HG03108 (cell line): ENCODE results near the gene CINP.
"Not testable (repeated sequence)": the region's sequence is repeated elsewhere in the genome, so short reads cannot be mapped to it uniquely, and the experiment has no call there.

ENCODE experiments used
- ATAC-seq: cut with Tn5 transposase; IDR thresholded peaks from one replicate; pipeline ENCODE4 v1.9.1; 2021; ENCODE audit warnings: moderate library complexity; ENCODE audit not compliant: unreplicated experiment

CINP gene

DNA sequence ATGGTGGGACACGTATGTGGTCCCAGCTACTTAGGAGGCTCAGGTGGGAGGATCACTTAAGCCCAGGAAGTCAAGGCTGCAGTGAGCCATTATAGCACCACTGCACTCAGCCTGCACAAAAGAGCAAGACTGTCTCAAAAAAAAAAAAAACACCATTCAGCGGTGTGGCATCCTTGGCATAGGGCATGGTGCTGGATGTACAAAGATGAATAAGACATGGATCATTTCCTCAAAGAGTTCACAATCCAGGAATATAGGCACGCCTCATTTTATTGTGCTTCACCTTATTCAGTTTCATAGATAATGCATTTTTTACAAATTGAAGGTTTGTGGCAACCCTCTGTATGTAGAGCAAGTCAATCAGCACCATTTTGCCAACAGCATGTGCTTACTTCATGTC, 6.4 kb downstream of the CINP start:
- no peak for ATAC-seq

DNA sequence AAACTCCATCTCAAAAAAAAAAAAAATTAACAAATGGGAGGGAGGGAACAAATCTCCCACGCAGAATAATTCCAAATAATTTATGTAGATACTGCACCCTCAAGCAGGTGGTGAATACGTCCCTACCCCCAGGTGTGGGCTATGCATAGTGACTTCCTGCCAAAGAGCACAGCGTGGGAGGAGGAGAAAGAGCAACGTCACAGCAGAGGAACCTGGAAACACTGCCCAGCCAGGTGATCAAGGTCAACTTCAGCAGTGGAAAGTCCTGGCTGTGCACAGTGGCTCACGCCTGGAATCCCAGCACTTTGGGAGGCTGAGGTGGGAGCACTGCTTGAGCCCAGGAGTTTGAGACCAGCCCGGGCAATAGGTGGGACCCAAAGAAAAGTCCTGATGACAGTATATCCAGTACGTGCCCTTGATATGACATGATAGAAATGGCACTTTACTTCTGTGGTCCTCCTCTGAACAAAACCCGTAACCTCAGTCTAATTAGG, 9.5 kb downstream of the CINP start:
- no peak for ATAC-seq

DNA sequence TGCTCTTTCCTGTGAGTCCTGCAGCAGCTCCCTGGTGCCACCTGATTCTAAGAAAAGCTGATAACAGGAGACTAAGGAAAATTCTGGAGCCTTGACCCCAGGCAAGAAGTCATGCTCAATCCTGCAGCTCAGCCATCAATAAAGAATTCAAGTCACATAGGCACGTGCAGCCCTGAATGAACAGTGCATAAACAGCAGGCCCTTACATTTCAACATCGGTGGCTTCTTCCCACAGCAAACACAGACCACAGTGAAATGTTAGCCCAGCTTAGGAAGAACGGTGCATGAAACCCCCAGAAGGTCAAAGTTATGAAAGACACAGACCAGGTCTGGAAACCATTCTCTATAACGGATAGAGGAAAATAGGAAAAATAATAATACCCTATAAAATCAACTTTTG, 10.5 kb downstream of the CINP start:
- ATAC-seq: no peak

DNA sequence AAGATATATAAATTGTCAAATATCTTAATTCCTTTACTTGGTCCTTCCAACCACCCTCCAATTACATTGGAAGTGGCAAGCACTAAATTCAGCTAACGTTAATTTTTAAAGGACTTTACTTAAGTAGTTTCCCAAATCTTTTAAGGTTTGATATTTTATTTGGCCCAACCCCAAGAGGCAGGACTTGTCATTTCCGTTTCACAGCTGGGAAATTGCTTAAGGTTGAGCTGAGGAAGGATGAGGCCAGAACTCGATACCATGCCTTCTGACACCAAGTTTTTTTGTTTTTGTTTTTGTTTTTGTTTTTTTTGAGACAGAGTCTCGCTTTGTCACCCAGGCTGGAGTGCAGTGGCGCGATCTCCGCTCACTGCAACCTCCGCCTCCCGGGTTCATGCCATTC, 11.1 kb downstream of the CINP start:
- not testable (repeated sequence) for ATAC-seq

DNA sequence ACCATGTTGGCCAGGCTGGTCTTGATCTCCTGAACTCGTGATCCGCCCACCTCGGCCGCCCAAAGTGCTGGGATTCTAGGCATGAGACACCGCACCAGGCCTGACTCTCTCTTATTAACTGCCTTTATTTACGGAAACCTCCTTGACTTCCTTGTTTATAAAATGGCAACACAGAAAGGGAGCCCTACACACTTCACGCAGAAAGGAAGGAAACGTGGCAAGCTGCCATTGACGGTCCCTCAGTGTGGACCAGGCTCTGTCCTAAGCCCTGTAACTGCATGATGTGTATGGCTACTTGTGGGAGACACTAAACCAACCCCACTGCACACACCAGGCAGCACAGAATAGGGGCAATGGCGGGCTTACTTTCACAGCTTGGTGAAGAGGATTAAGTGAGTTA, 11.7 kb downstream of the CINP start:
- no peak for ATAC-seq

DNA sequence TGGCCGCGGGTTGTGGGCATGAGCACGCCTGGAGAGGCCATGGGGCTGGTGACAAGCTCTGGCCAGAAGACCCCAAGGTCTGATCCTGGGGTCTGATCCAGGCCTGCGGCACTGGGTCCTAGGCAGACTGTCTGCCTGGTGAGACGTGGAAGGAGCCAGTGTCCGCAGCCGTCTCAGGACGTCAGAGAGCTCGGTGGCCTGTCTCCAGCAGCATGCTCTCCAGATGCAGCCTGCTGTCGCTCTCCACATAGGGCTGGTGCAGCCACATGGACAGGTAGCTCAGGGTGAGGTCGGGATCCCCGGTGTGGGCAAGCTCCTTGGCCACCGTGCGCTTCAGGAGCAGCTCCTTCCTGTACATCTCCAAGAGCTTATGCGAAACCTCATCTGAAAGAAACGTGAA, 14.3 kb downstream of the CINP start:
- no peak for ATAC-seq

DNA sequence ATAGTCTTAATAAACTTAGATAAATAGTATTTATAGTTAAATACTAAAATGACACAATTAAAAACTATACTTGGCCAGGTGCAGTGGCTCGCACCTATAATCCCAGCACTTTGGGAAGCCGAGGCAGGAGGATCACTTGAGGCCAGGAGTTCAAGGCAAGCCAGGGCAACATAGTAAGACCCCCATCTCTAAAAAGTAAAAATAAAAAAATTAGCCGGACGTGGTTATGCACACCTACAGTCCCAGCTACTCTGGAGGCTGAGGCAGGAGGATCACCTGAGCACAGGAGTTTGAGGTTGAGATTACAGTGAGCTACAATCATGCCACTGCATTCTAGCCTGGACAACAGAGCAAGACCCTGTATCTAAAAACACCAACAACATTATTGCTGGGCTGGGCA, 16.0 kb downstream of the CINP start:
- no peak for ATAC-seq

DNA sequence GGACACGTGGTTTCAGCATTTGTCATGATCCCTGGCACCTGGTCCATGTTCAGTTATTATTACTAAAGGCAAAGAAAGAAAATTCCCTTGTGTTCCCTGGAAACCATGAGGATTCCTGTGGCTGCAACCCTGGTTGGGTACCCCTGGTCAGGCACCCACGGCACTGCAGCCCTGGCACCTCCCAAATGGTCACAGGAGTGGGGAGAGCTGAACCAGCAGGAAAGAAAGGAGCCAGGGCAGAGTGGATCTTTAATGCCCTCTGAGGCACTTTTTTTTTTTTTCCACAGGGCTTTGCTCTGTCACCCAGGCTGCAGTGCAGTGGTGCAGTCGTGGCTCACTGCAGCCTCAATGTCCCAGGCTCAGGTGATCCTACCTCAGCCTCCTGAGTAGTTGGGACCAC, 17.5 kb downstream of the CINP start:
- no peak for ATAC-seq

DNA sequence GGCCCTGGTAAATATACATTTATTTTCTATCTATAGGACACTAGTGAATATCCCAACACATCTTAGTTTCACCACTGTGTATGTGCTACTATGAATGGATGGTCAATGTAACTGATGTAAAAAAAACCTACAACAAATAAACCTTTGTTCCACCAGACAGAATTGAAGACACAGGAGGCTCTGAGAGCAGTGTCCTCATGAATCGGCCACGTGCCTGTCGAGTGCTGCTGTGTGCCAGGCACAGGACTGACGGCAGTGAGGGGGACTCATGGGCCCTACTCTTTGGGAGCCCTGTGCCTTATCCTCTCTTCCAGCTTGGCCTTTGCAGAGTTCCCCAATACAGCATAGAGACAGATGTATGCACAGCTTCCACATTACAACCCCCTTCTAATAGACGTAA, 18.2 kb downstream of the CINP start:
- no peak for ATAC-seq

DNA sequence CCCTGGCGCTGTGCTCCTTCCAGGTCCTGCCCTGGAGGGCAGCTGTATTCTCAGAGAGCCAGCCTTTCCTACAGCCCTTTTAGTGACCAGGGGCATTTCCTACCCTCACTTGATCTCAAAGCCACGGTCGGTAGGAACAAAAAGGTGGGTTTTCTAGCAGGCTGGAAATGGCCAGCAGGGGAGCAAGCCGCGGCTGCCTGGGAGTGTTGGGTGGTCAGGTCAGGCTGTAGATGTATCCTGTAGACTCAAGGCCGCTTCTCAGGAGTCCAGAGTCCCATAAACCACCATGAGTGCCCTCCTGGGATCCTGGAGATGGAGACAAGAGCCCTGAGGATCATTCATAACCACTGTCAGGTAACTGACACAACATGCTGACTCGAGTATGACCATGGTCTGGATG, 18.6 kb downstream of the CINP start:
- no peak for ATAC-seq

DNA sequence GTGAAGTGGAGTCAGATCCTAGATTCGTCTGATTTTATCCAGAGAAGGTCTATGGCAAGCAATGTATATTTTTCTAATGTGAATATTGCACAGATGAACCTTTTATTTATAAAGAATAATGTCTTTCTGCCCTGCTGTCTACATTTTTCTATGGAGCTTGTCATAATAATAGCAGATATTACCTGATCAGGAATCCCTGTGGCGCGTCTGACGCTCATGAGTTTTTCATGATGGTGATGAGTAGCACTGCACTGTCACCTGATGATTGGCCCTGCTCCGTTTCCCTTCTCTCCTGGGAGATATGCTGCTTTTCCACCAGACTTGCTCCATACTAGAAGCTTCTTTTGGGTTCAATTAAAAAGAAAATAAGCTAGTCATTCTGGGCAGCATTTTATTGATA, 20.5 kb downstream of the CINP start:
- ATAC-seq: no peak

DNA sequence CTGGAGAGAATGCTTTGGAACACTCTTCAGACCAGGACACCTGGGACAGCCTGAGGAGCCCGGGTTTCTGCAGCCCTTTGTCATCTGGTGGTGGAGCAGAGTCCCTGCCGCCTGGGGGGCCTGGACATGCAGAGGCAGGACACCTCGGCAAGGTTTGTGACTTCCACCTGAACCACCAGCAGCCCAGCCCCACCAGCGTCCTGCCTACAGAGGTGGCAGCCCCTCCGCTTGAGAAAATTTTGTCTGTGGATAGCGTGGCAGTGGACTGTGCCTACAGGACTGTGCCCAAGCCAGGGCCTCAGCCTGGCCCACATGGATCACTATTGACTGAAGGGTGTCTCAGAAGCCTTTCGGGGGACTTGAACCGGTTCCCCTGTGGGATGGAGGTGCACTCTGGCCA, 21.1 kb downstream of the CINP start:
- ATAC-seq: no peak

DNA sequence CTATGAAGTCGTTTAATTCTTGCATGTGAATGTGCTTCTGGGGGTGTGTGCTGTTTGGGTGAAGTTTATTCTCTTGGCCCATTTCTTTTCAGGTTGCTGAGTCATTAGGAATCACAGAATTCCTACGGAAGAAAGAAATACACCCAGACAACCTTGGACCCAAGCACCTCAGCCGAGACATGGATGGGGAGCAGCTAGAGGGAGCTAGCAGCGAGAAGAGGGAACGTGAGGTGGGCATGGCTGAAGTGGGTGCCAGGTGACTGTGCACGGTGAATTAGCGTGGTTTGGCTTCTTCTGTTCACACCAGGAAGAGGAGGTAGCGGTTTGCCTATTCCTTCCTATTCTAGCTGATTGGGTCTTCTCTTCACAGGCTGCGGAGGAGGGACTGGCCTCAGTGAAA, 24.0 kb downstream of the CINP start:
- ATAC-seq: no peak

DNA sequence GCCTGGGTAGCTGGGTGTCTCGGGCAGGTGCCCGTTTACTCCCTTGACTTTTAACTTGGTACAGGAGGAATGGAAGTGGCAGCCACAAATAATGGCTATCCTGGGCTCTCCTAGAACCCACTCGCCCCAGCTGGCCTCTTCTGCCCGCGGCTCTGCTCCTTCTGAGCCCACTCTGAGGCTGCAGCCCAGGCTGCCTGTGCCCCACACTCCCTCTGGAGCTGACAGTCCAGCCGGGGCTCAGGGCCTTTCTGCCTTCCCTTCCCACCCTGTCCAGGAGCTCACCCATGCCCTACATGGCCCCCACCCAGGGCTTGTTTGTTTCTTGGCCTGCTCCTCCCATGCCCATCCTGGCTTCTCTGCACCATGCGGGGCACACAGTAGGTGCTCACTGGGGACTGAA, 27.5 kb downstream of the CINP start:
- ATAC-seq: no peak

DNA sequence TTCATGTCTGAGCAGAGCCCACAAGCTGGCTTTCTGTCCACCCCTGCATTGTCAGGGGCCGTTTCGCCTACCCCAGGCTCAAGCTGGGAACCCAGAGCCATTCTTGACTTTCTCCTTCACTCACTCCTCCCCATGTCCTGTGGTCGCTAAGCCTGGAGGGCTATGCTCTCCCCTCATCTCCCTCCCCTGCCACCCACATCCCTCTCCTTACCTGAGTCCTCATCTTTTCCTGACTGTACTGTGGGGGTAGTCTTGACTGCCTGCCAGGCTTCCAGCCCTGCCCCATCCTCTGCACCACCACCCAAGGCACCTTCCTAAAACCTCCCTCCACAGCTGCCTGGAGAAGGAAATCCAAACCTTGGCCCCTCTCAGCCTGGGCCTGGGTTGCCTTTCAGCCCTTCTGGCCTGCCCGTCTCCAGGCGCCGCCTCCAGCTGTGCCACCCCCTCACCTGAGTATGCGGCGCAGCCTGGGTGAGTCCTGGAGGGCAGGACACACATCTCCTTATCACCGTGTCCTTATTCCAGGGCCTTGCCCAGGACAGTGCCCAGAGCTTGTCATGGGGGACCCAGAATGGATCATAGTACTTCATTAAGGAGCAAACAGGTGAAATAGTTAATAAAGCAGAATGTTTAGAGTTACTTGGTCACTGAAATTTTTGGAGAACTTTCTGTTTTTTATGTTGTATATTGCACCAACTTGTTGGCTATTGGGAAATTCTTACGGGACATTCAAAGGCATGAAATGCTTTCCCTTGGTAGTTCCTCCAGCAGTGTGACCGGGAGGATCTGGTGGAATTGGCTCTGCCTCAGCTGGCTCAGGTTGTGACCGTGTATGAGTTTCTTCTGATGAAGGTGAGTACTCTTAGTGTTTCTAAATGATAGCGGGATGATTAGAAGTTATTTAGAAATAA, 28.6 kb downstream of the CINP start:
- ATAC-seq: no peak

DNA sequence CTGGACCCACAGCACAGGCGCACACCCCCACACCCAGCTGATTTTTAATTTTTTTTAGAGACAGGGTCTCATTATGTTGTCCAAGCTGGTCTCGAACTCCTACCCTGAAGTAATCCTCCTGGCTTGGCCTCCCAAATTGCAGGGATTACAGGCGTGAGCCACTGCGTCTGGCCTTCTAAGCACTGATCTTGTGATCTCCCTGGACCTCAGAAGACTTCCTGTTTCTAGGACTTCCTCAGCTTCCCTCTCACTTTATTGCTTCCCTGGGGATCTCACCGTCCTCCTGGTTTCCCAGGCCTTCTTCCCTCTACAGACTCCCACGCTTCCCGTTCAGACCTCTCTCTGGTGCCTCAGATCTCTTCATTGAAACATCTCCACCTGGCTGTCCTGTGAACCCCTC, 29.3 kb downstream of the CINP start:
- no peak for ATAC-seq

DNA sequence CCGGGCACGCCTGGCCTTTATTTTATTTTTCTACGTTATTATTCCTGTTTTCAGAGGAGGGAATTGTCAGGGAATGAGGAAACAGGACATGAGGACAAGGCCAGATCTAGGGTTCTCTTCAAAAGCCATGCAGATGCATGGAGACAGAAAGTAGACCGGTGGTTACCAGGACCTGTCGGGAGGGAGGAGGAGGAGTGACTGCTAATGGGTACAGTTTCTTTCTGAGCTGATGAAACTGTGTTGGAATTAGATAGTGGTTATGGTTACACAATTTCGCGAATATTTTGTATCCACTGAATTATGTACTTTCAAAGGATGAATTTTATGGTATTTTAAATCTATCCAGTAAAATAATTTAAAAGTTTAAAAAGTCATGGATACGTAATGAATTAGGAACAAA, 31.9 kb downstream of the CINP start:
- no peak for ATAC-seq

DNA sequence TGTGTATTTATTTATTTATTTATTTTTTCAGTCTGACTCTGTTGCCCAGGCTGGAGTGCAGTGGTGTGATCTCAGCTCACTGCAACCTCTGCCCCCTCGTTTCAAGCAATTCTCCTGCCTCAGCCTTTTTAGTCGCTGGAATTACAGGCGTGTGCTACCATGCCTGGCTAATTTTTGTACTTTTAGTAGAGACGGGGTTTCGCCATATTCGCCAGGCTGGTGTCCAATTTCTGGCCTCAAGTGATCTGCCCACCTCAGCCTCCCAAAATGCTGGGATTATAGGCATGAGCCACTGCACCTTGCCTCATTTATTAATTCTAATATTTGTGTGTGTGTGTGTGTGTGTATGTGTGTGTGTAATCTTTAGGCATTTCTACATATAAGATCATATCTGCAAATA, 33.3 kb downstream of the CINP start:
- ATAC-seq: not testable (repeated sequence)

DNA sequence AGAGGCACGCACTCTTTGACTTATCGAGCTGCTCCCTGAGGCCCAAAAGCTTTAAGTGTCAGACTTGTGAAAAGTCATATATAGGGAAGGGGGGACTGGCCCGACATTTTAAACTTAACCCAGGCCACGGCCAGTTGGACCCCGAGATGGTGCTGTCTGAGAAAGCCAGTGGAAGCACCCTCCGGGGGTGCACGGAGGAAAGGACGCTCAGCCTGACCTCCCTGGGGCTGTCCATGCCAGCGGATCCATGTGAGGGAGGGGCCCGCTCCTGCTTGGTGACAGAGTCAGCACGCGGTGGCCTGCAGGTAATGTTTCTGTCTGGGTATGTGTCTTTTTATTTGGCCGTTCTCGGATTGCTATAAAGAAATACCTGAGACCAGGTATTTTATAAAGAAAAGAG, 36.1 kb downstream of the CINP start:
- no peak for ATAC-seq

DNA sequence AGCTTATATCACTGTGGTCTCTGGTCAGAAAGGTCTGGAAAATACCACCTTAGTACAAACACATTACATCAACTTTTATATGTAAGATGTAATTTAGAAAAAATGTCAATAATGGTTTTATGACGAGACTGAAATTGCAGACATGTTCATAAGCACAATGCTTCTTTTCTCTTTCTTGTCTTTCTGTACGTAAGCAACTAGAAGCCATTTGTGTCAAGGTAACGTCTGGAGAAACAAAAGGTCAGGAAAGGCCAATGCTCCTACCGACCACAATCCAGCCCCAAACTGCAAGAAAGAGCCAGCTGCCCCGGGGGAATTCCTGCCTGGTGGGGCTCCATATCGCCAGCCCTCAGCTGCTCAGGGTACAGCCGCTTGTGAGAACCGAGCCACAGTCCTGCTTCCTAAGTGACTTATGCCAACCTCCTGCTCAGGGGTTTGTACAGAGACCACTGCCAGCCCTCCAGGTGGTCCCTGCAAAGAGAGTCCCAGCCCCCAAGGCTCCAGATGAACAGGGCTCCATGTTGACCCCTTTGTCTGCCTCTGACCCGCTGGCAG, 36.8 kb downstream of the CINP start:
- no peak for ATAC-seq

DNA sequence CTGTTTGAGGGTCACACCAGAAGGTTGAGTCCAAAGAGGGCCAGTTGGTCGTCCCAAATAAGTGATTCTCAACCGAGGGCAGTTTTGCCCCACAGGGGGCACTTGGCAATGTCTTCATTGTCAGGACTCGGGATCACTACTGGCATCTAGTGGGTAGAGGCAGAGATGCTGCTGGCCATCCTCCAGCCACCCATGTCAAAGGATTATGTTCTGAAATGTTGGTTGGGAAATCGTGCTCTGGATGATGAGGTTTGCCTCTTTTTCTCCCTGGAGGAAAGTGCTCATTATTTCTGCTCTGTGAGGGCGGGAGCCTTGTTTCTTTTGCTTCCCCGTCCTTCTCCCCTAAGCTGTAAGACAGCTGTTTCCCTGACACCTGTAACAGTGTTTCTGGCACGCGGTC, 39.6 kb downstream of the CINP start:
- no peak for ATAC-seq
